GM12891 (cell line): Measurements from ENCODE around the gene TCFL5.

Source experiments
- PAX5 ChIP-seq: IDR thresholded peaks from 2 replicates; pipeline ENCODE4 v1.6.1; 2011; ENCODE audit warnings: low read length, moderate library complexity, mild to moderate bottlenecking; ENCODE audit not compliant: insufficient read depth, severe bottlenecking
- POLR2A ChIP-seq: IDR thresholded peaks from 2 replicates; pipeline ENCODE4 v1.6.1; 2011; ENCODE audit warnings: low read depth, low read length, control low read depth
- POLR2AphosphoS5 ChIP-seq: IDR thresholded peaks from 2 replicates; pipeline ENCODE4 v1.6.1; 2011; ENCODE audit warnings: low read depth, low read length, control low read depth
- SPI1 ChIP-seq: IDR thresholded peaks from 2 replicates; pipeline ENCODE4 v1.6.1; 2011; ENCODE audit warnings: low read depth, low read length, control low read depth

DNA sequence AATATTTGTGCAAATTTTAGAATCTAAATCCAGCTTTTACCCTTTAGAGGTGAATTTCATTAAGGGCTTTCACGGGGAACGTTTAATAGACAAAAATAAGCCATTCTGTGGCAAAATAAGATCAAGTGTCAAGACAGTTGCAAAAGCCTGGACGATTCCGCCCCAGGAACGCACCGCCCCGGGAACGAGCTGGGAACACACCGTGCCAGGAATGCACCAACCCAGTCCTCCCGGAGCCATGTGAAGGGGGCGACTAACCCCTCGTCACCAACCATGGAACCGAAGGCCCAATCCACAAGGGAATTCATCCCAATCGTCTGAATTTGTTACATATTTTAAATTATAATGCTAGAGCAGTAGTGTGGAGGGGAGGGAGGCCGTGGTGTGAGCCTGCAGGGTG lies 20.8 kb upstream of the TCFL5 start:
- TF ChIP-seq POLR2AphosphoS5: no peak
- TF ChIP-seq POLR2A: no peak
- TF ChIP-seq SPI1: no peak
- TF ChIP-seq PAX5: no peak
